H1 (cell line): ENCODE data around the gene UBA3. TPM values are rescaled to one million over a fixed set of nuclear protein-coding genes. Genes with fewer than 3 reads are reported as not detected.

Experiments used
- KDM5A ChIP-seq: fragments of 200-600 bp; IDR thresholded peaks from 2 replicates; pipeline ENCODE4 v1.7.1; 2012; ENCODE audit warnings: mild to moderate bottlenecking, low read length, inconsistent platforms, mixed read lengths
- PHF8 ChIP-seq: fragments of 200-600 bp; sonication (generic); conservative IDR thresholded peaks from 2 replicates; pipeline ENCODE4 v1.7.1; 2012; ENCODE audit warnings: low read depth, mild to moderate bottlenecking, inconsistent platforms, low read length, moderate library complexity
- SIRT6 ChIP-seq: IDR thresholded peaks from one replicate; pipeline ENCODE4 v1.7.1; 2012; ENCODE audit warnings: low read length, inconsistent platforms
- polyA plus RNA-seq, 7 experiments: library from polyadenylated mRNA; depleted of rRNA in 3 of 7; stranded (reverse) in 5 of 7; unstranded in 2 of 7; fragments of >200 nt in 5 of 7; fragments of 200-250 nt in 2 of 7; gene quantifications; 1 replicate in 5 of 7; 2 replicates in 1 of 7; 4 replicates in 1 of 7; pipeline versions ENCODE4 v1.2.1 to v1.2.3, GENCODE V29; 2011 to 2013; ENCODE audit warnings: missing spikeins in 2 of 7, mixed read lengths in 2 of 7
- total RNA-seq: library from RNA; stranded (reverse); fragmentation: NEBNext Ultra II Directional; extraction: Animal tissue kit (Norgen Biotek cat#: 25700); gene quantifications from 2 replicates; pipeline ENCODE4 v1.2.1, GENCODE V29; 2021

UBA3 gene
- total and polyA plus RNA-seq, 2 of the 8 experiments (the other 6 are each of a cell fraction or from before 2014, with no cell fraction given) = 40.8 to 97.8 TPM

DNA sequence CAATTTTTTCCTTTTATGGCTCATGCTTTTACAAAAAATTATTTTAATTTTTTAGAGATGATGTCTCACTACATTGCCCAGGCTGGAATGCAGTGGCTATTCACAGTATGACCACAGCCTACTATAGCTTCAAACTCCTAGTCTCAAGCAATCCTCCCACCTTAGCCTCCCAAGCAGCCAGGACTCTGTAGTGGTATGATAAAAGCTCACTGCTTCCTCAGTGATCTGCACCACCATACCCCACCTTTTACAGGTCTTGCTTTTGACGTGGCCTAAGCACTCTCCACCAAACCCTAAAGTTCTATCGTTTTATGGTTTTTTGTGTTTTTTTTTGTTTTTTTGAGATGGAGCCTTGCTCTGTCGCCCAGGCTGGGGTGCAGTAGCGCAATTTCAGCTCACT is 14.0 kb downstream of the UBA3 start (continued):
- no peak for TF ChIP-seq KDM5A
- TF ChIP-seq PHF8 = no peak
- TF ChIP-seq SIRT6 = no peak
- TF ChIP-seq, all 59 proteins: peak for 0
